Left ventricle myocardium inferior (tissue), 1 donor: Measurements from ENCODE around the gene PACSIN2. TPM values are rescaled to one million over a fixed set of nuclear protein-coding genes. Genes with fewer than 3 reads are reported as not detected.
"Not testable (repeated sequence)": the region's sequence is repeated elsewhere in the genome, so short reads cannot be mapped to it uniquely, and the experiment has no call there.

Experiments used
- DNase-seq: peaks from one replicate; pipeline ENCODE4 v3.0.0-alpha.2; 2020
- H3K27ac ChIP-seq: fragments of 200-600 bp; replicated peaks from 2 replicates; pipeline ENCODE4 v1.8.0; 2021
- H3K27me3 ChIP-seq: fragments of 200-600 bp; 2 replicates; pipeline ENCODE4 v1.8.0; 2021; ENCODE audit warnings: low read depth
- H3K36me3 ChIP-seq: fragments of 200-600 bp; 2 replicates; pipeline ENCODE4 v1.8.0; 2021
- H3K4me1 ChIP-seq: fragments of 200-600 bp; 2 replicates; pipeline ENCODE4 v1.8.0; 2021
- H3K4me3 ChIP-seq: fragments of 200-600 bp; 2 replicates; pipeline ENCODE4 v1.8.0; 2021; ENCODE audit warnings: mild to moderate bottlenecking, moderate library complexity
- H3K9me3 ChIP-seq: fragments of 200-600 bp; replicated peaks from 2 replicates; pipeline ENCODE4 v1.8.0; 2021
- CTCF ChIP-seq: fragments of 200-600 bp; IDR thresholded peaks from 2 replicates; pipeline ENCODE4 v1.8.0; 2021; ENCODE audit warnings: antibody characterized with exemption, mild to moderate bottlenecking, borderline replicate concordance
- intact Hi-C: fragments of 100-400 bp; cut with micrococcal nuclease; formaldehyde crosslinking; loops from one replicate; pipeline ENCODE4 v1.11.0; 2022
- total RNA-seq: library from RNA; stranded (reverse); fragmentation: NEBNext Ultra II Directional; extraction: Animal tissue kit (Norgen Biotek cat#: 25700); gene quantifications from one replicate; pipeline ENCODE4 v1.2.1, GENCODE V29; 2021
- donor health status: DM: no; HTN: yes; CAD: no; lungs with severe emphysema.

PACSIN2 gene
- total RNA-seq, 1 donor from 2014 or later, result 64.8 TPM

- peaks cover 97% of the 10 kb centered on the region for H3K4me1 ChIP-seq
- peak overlapping the region; percentile 95 for H3K27ac ChIP-seq
Measured at GRCh38 chr22:42926768-42927167, 88.2 kb downstream of the PACSIN2 start.

GRCh38 chr22:42926104-42926503 lies 88.8 kb downstream of the PACSIN2 start:
- Histone ChIP-seq H3K36me3 (no peaks in the 10 kb centered on the region), H3K27ac (peak overlapping the region; percentile 95), H3K4me3 (no peak overlapping the region), H3K9me3 (no peaks in the 10 kb centered on the region), H3K4me1 (peaks cover 97% of the 10 kb centered on the region), H3K27me3 (no peaks in the 10 kb centered on the region)
- intact Hi-C loops, result no loop called here
- no peak for TF ChIP-seq CTCF
- DNase-seq, result no peak

More at GRCh38 chr22:42926768-42927167, 88.2 kb downstream of the PACSIN2 start:
- Histone ChIP-seq H3K36me3 (no peaks in the 10 kb centered on the region), H3K9me3 (no peaks in the 10 kb centered on the region), H3K27me3 (no peaks in the 10 kb centered on the region), H3K4me3 (no peak overlapping the region)
- TF ChIP-seq CTCF, result no peak
- intact Hi-C loops, result no loop called here
- DNase-seq, result no peak

DNA sequence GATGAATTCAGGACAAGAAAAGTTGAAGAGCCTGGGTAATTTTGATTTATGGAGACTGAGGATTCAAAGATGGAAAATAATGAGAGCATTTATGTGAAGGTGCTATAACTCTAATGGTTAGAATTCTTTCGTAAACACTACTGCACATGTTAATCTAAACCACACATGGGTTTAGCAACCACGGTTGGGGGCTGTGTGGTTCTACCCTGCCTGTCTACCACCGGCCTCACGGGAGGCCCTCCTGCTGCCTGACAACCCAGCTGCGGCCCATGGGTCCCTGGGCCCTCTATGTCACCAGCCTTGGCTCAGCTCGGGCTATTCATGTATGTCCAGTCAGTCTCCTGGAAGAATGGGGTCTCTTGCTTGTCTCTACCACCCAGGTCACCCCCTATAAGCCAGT lies 89.4 kb downstream of the PACSIN2 start:
- no peak for DNase-seq
- Histone ChIP-seq H3K9me3 (no peaks in the 10 kb centered on the region), H3K27ac (peak overlapping the region; percentile 95), H3K4me1 (peaks cover 97% of the 10 kb centered on the region), H3K27me3 (no peaks in the 10 kb centered on the region), H3K36me3 (no peaks in the 10 kb centered on the region), H3K4me3 (no peak overlapping the region)
- no peak for TF ChIP-seq CTCF
- intact Hi-C loops, result no loop called here

DNA sequence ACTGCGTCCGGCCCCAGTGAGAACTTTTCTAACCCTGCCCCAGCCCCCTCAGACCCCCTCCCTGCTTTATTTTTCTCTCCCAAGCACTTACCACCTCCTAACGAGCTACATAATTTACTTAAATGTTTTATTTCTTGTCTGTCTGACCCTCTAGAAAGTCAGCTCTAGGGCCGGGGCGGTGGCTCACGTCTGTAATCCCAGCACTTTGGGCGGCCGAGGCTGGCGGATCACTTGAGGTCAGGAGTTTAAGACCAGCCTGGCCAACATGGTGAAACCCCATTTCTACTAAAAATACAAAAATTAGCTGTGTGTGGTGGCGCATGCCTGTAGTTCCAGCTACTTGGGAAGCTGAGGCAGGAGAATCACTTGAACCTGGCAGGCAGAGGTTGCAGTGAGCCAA lies 89.9 kb downstream of the PACSIN2 start:
- DNase-seq, H3K9me3 ChIP-seq, H3K36me3 ChIP-seq, H3K4me3 ChIP-seq, H3K27me3 ChIP-seq, intact Hi-C loops: not testable (repeated sequence)
- peak overlapping the region; percentile 95 for H3K27ac ChIP-seq
- H3K4me1 ChIP-seq, result peaks cover 97% of the 10 kb centered on the region

- intact Hi-C loops, result no loop called here
- no peak for TF ChIP-seq CTCF
- H3K27ac ChIP-seq, result peak overlapping the region; percentile 9
Measured at GRCh38 chr22:42924436-42924835, 90.5 kb downstream of the PACSIN2 start.

DNA sequence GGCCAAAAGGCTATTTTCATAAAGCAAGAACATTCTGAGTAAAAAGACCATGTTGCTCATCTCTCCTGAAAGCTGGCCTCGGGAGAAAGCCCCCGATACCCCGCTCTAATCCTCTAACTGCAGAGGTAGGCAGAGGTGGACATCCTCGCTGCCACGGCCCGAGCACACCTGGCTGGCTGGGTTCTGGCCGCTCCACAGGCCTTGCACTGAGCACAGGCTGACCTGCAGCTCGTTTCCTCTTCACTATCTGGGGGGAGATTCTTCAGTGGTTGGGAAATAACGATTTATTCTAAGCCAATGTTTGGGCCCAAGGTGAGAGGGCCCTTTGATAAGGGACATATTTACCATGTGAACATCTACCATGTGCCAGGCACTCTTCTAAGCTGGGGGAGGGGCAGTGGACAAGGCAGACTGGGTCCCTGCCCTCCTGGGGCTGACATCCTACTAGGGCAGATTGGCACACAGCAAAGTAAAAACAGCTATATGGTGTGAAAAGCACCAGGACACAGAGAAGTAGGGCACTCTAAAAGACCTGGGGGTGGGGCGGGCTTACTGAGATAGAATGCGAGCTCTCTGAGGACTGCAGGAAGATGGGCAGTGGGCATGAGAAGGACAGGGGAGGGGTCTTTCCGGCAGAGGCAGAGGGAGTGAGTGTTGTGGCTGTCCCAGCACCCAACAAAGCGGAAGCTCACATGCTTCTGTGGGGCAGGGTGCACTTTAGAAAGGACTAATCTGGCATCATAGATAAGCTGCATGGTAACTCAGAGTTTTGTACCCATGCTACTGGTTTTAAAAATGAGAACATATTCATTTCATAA lies 92.4 kb downstream of the PACSIN2 start:
- TF ChIP-seq CTCF, result no peak
- Histone ChIP-seq H3K4me3 (no peak overlapping the region), H3K9me3 (no peaks in the 10 kb centered on the region), H3K27me3 (no peaks in the 10 kb centered on the region), H3K27ac (peak overlapping the region; percentile 68), H3K4me1 (peaks cover 97% of the 10 kb centered on the region), H3K36me3 (no peaks in the 10 kb centered on the region)
- DNase-seq, result no peak
- intact Hi-C loops, result no loop called here

More at GRCh38 chr22:42924436-42924835, 90.5 kb downstream of the PACSIN2 start:
- DNase-seq, result no peak
- peaks cover 97% of the 10 kb centered on the region for H3K4me1 ChIP-seq
- no peaks in the 10 kb centered on the region for H3K27me3 ChIP-seq
- H3K36me3 ChIP-seq, result no peaks in the 10 kb centered on the region
- H3K9me3 ChIP-seq, result no peaks in the 10 kb centered on the region
- no peak overlapping the region for H3K4me3 ChIP-seq
